ENCODE results near the gene SUMF1.

DNA sequence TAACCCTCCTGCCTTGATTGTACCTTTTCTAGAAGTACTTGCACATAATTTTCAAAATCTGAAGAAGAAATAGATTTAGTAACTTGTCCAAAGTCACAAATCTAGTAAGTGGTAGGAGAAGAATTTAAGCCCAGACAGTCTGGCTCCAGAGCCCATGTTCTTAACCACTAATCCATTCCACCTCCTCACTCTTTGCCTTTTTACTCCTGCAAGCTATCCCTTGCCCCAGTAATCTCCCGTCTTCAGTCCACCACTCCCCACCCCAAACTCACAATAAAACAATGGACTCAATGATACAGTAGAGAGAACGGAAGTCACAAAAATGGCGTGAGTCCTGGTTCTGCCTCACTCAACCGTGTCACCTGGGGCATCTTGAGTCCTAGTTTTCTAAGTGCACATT is 115.2 kb downstream of the SUMF1 start:
- TF ChIP-seq, protein P1, sequence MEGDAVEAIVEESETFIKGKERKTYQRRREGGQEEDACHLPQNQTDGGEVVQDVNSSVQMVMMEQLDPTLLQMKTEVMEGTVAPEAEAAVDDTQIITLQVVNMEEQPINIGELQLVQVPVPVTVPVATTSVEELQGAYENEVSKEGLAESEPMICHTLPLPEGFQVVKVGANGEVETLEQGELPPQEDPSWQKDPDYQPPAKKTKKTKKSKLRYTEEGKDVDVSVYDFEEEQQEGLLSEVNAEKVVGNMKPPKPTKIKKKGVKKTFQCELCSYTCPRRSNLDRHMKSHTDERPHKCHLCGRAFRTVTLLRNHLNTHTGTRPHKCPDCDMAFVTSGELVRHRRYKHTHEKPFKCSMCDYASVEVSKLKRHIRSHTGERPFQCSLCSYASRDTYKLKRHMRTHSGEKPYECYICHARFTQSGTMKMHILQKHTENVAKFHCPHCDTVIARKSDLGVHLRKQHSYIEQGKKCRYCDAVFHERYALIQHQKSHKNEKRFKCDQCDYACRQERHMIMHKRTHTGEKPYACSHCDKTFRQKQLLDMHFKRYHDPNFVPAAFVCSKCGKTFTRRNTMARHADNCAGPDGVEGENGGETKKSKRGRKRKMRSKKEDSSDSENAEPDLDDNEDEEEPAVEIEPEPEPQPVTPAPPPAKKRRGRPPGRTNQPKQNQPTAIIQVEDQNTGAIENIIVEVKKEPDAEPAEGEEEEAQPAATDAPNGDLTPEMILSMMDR (IDR thresholded peaks at IDR 0.05), result no peak
- TF ChIP-seq POLR2A (IDR thresholded peaks at IDR 0.05), result no peak
